Neural progenitor cell (in vitro differentiated cells): Measurements from ENCODE around the gene SPOP. TPM values are rescaled to one million over a fixed set of nuclear protein-coding genes. Genes with fewer than 3 reads are reported as not detected.
A peak's percentile ranks its signal among the peaks of the same experiment; 100 is the strongest.

Source experiments
- DNase-seq: peaks from one replicate; pipeline ENCODE4 v3.0.0-alpha.2; 2016; ENCODE audit warnings: low spot score
- H2AFZ ChIP-seq: fragments of 200-600 bp; sonication (generic); replicated peaks from 2 replicates; pipeline ENCODE4 v1.6.1; 2016; ENCODE audit warnings: antibody characterized with exemption
- H3F3A ChIP-seq: fragments of 200-600 bp; sonication (generic); 2 replicates; pipeline ENCODE4 v1.6.1; 2016; ENCODE audit warnings: antibody characterized with exemption, low read depth
- H3K27ac ChIP-seq: fragments of 200-600 bp; sonication (generic); 2 replicates; pipeline ENCODE4 v1.5.1; 2016; ENCODE audit warnings: mild to moderate bottlenecking
- H3K27me3 ChIP-seq: fragments of 200-600 bp; sonication (generic); 2 replicates; pipeline ENCODE4 v1.6.1; 2016; ENCODE audit warnings: mild to moderate bottlenecking, moderate library complexity
- H3K36me3 ChIP-seq: fragments of 200-600 bp; sonication (generic); 2 replicates; pipeline ENCODE4 v1.5.1; 2016
- H3K4me1 ChIP-seq: fragments of 200-600 bp; sonication (generic); 2 replicates; pipeline ENCODE4 v1.6.1; 2016; ENCODE audit warnings: mixed run types
- H3K4me2 ChIP-seq: fragments of 200-600 bp; sonication (generic); 2 replicates; pipeline ENCODE4 v1.6.1; 2016
- H3K4me3 ChIP-seq: fragments of 200-600 bp; sonication (generic); 2 replicates; pipeline ENCODE4 v1.5.1; 2016
- H3K79me2 ChIP-seq: fragments of 200-600 bp; sonication (generic); 2 replicates; pipeline ENCODE4 v1.6.1; 2016; ENCODE audit warnings: low read depth
- H3K9ac ChIP-seq: fragments of 200-600 bp; sonication (generic); 2 replicates; pipeline ENCODE4 v1.6.1; 2016
- H3K9me3 ChIP-seq: fragments of 200-600 bp; sonication (generic); 2 replicates; pipeline ENCODE4 v1.5.1; 2016; ENCODE audit warnings: low read depth
- H4K20me1 ChIP-seq: fragments of 200-600 bp; sonication (generic); 2 replicates; pipeline ENCODE4 v1.6.1; 2016; ENCODE audit warnings: low read depth
- H3K27ac Mint-ChIP-seq: 3 replicates; pipeline ENCODE4 v1.8.0; 2021; ENCODE audit warnings: mixed read lengths
- H3K27me3 Mint-ChIP-seq: 2 replicates; pipeline ENCODE4 v1.8.0; 2022; ENCODE audit warnings: low read depth, mild to moderate bottlenecking, inconsistent platforms, moderate library complexity, mixed read lengths; ENCODE audit not compliant: insufficient read depth
- H3K36me3 Mint-ChIP-seq: 3 replicates; pipeline ENCODE4 v1.8.0; 2021; ENCODE audit warnings: mixed read lengths
- H3K4me1 Mint-ChIP-seq: 3 replicates; pipeline ENCODE4 v1.8.0; 2021; ENCODE audit warnings: mixed read lengths
- H3K4me3 Mint-ChIP-seq: 3 replicates; pipeline ENCODE4 v1.8.0; 2021; ENCODE audit warnings: mild to moderate bottlenecking, moderate library complexity, mixed read lengths
- H3K9me3 Mint-ChIP-seq: 3 replicates; pipeline ENCODE4 v1.8.0; 2020; ENCODE audit warnings: mixed read lengths
- CTCF ChIP-seq: fragments of 200-600 bp; sonication (generic); IDR thresholded peaks from 2 replicates; pipeline ENCODE4 v1.5.1; 2017; ENCODE audit warnings: antibody characterized with exemption, mild to moderate bottlenecking
- EZH2 ChIP-seq: fragments of 200-600 bp; sonication (generic); IDR thresholded peaks from 2 replicates; pipeline ENCODE4 v1.6.1; 2017; ENCODE audit warnings: antibody characterized with exemption, mild to moderate bottlenecking, moderate library complexity
- EZH2phosphoT487 ChIP-seq: fragments of 200-600 bp; sonication (generic); IDR thresholded peaks from 2 replicates; pipeline ENCODE4 v1.6.1; 2017; ENCODE audit warnings: antibody characterized with exemption
- total RNA-seq: library from RNA; depleted of rRNA; stranded (reverse); fragments of >200 nt; gene quantifications from 2 replicates; pipeline ENCODE4 v1.2.3, GENCODE V29; 2015; ENCODE audit warnings: low replicate concordance

SPOP gene
- total RNA-seq, 1 donor from 2014 or later: 40.3 TPM

GRCh38 chr17:49670641-49671040, 7.3 kb downstream of the SPOP start:
- no peaks in the 10 kb centered on the region for H3F3A ChIP-seq
- no peaks in the 10 kb centered on the region for H3K36me3 ChIP-seq
- H3K27ac ChIP-seq: no peak overlapping the region
- H3K9me3 ChIP-seq: no peaks in the 10 kb centered on the region
- H3K4me1 ChIP-seq: peaks cover 3% of the 10 kb centered on the region
- Mint-ChIP-seq H3K27me3 (no peaks in the 10 kb centered on the region), H3K4me3 (no peak overlapping the region), H3K36me3 (peaks cover 15% of the 10 kb centered on the region), H3K27ac (no peak overlapping the region), H3K4me1 (peaks cover 10% of the 10 kb centered on the region), H3K9me3 (no peaks in the 10 kb centered on the region)
- no peak for DNase-seq
- peaks cover 100% of the 10 kb centered on the region for H3K79me2 ChIP-seq
- H3K27me3 ChIP-seq: no peaks in the 10 kb centered on the region
- H2AFZ ChIP-seq: no peak overlapping the region
- TF ChIP-seq CTCF (no peak), EZH2 (no peak), EZH2phosphoT487 (no peak)
- H3K4me3 ChIP-seq: no peak overlapping the region
- H3K4me2 ChIP-seq: no peak overlapping the region
- H3K9ac ChIP-seq: peak overlapping the region; percentile 40
- peaks cover 13% of the 10 kb centered on the region for H4K20me1 ChIP-seq

DNA sequence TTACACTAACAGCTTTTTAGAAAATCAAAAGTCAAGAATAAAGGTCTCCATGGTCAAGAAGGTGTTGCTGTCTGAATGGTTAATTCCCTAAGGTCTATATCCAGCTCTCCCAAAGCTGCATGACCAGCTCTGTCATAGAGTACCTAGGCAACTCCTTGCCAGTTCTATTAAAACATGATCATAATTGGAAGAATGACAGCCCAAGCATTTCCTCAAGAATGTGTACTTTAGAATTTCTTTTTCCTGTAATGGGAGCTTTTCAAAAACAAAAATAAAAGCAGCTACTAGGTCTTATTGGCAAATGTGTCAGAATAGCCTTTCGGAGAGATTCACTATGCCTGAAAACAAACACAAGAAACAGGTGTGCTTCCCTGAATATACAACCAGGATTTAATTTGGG, 7.9 kb downstream of the SPOP start:
- no peaks in the 10 kb centered on the region for H3K27me3 Mint-ChIP-seq
- no peak for DNase-seq
- Histone ChIP-seq H3K27me3 (no peaks in the 10 kb centered on the region), H4K20me1 (peaks cover 13% of the 10 kb centered on the region), H3K4me3 (no peak overlapping the region), H3K36me3 (no peaks in the 10 kb centered on the region), H3K9ac (no peak overlapping the region), H3K4me2 (no peak overlapping the region), H3K79me2 (peaks cover 99% of the 10 kb centered on the region), H3K9me3 (no peaks in the 10 kb centered on the region), H3F3A (no peaks in the 10 kb centered on the region), H3K27ac (no peak overlapping the region), H2AFZ (no peak overlapping the region), H3K4me1 (no peaks in the 10 kb centered on the region)
- H3K4me3 Mint-ChIP-seq: no peak overlapping the region
- TF ChIP-seq EZH2: no peak
- no peak for TF ChIP-seq CTCF
- TF ChIP-seq EZH2phosphoT487: no peak
- peaks cover 11% of the 10 kb centered on the region for H3K36me3 Mint-ChIP-seq
- no peaks in the 10 kb centered on the region for H3K9me3 Mint-ChIP-seq
- no peak overlapping the region for H3K27ac Mint-ChIP-seq
- H3K4me1 Mint-ChIP-seq: peaks cover 4% of the 10 kb centered on the region

DNA sequence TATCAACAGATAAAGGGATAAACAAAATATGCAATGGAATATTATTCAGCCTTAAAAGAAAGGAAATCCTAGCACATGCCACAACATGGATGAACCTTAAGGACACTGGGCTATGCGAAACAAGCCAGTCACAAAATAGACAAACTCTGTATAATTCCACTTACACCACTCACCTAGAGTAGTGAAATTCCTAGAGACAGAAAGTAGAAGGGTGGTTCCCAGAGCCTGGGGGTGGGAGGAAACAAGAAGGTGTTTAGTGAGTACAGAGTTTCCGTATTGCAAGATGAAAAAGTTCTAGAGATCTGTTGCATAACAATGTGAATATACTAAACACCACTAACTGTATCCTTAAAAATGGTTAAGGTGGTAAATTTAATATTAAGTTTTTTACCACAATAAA, 10.0 kb downstream of the SPOP start:
- TF ChIP-seq CTCF (no peak), EZH2phosphoT487 (no peak), EZH2 (no peak)
- H3K27me3 ChIP-seq: no peaks in the 10 kb centered on the region
- H2AFZ ChIP-seq: no peak overlapping the region
- H4K20me1 ChIP-seq: peaks cover 13% of the 10 kb centered on the region
- DNase-seq: no peak
- Mint-ChIP-seq H3K4me3 (no peak overlapping the region), H3K27ac (no peak overlapping the region), H3K9me3 (no peaks in the 10 kb centered on the region), H3K36me3 (peaks cover 10% of the 10 kb centered on the region), H3K4me1 (no peaks in the 10 kb centered on the region), H3K27me3 (no peaks in the 10 kb centered on the region)
- no peaks in the 10 kb centered on the region for H3K36me3 ChIP-seq
- no peak overlapping the region for H3K9ac ChIP-seq
- no peaks in the 10 kb centered on the region for H3K9me3 ChIP-seq
- no peak overlapping the region for H3K27ac ChIP-seq
- H3F3A ChIP-seq: no peaks in the 10 kb centered on the region
- no peaks in the 10 kb centered on the region for H3K4me1 ChIP-seq
- H3K4me2 ChIP-seq: no peak overlapping the region
- peaks cover 98% of the 10 kb centered on the region for H3K79me2 ChIP-seq
- no peak overlapping the region for H3K4me3 ChIP-seq
